H4 (cell line): Measurements from ENCODE around the gene GIMAP5. TPM values are rescaled to one million over a fixed set of nuclear protein-coding genes. Genes with fewer than 3 reads are reported as not detected.

Experiments
- DNase-seq: peaks from one replicate; pipeline ENCODE4 v3.0.0-alpha.2; 2015; ENCODE audit warnings: low spot score
- total RNA-seq: library from RNA; depleted of rRNA; stranded (reverse); fragments of >200 nt; shearing (Covaris generic); gene quantifications from 2 replicates; pipeline ENCODE4 v1.2.3, GENCODE V29; 2014

Gene GIMAP5
- total RNA-seq, 1 experiment from 2014 or later, result 0.12 TPM

GRCh38 chr7:150735596-150736358 is 1.4 kb upstream of the GIMAP5 start:
- DNase-seq, result no peak

- no peak for DNase-seq
Observed at GRCh38 chr7:150736864-150737263, 354 bp upstream of the GIMAP5 start.

GRCh38 chr7:150738092-150738491 is 874 bp downstream of the GIMAP5 start:
- DNase-seq, result no peak

GRCh38 chr7:150738591-150739001 is 1.4 kb downstream of the GIMAP5 start:
- no peak for DNase-seq

GRCh38 chr7:150739033-150739432 is 1.8 kb downstream of the GIMAP5 start:
- no peak for DNase-seq

GRCh38 chr7:150740053-150740452 is 2.8 kb downstream of the GIMAP5 start:
- no peak for DNase-seq

- no peak for DNase-seq
Observed at GRCh38 chr7:150742286-150742968, 5.2 kb downstream of the GIMAP5 start.

- no peak for DNase-seq
Observed at GRCh38 chr7:150744041-150744656, 6.9 kb downstream of the GIMAP5 start.

GRCh38 chr7:150745086-150745485 is 7.9 kb downstream of the GIMAP5 start:
- no peak for DNase-seq

- no peak for DNase-seq
Observed at GRCh38 chr7:150745876-150746275, 8.7 kb downstream of the GIMAP5 start.

GRCh38 chr7:150746921-150747320 is 9.7 kb downstream of the GIMAP5 start:
- DNase-seq, result no peak

GRCh38 chr7:150748376-150748775 is 11.2 kb downstream of the GIMAP5 start:
- DNase-seq, result no peak

GRCh38 chr7:150751702-150752101 is 14.5 kb downstream of the GIMAP5 start:
- no peak for DNase-seq

- no peak for DNase-seq
Observed at GRCh38 chr7:150753239-150753638, 16.0 kb downstream of the GIMAP5 start.

GRCh38 chr7:150753826-150754603 is 16.8 kb downstream of the GIMAP5 start:
- DNase-seq, result peak; percentile 36

GRCh38 chr7:150754951-150755350 is 17.7 kb downstream of the GIMAP5 start:
- DNase-seq, result no peak

GRCh38 chr7:150755473-150756099 is 18.4 kb downstream of the GIMAP5 start:
- peak; percentile 30 for DNase-seq

- DNase-seq, result no peak
Observed at GRCh38 chr7:150756166-150756565, 18.9 kb downstream of the GIMAP5 start.

- DNase-seq, result no peak
Observed at GRCh38 chr7:150756858-150757257, 19.6 kb downstream of the GIMAP5 start.

- DNase-seq, result no peak
Observed at GRCh38 chr7:150759479-150759878, 22.3 kb downstream of the GIMAP5 start.

GRCh38 chr7:150766334-150766709 is 29.1 kb downstream of the GIMAP5 start:
- no peak for DNase-seq

GRCh38 chr7:150769768-150770167 is 32.5 kb downstream of the GIMAP5 start:
- DNase-seq, result no peak
